Mesothelial cell of epicardium (in vitro differentiated cells): ENCODE data around the gene SESTD1. TPM values are rescaled to one million over a fixed set of nuclear protein-coding genes. Genes with fewer than 3 reads are reported as not detected.

Experiments used
- DNase-seq, 2 experiments: peaks; one replicate each; pipeline ENCODE4 v3.0.0; 2021; ENCODE audit warnings: low spot score in 2 of 2; ENCODE audit not compliant: unreplicated experiment in 2 of 2
- H3K27ac Mint-ChIP-seq: 2 replicates; pipeline ENCODE4 v1.8.0; 2021; ENCODE audit warnings: mixed read lengths
- H3K27me3 Mint-ChIP-seq: 2 replicates; pipeline ENCODE4 v1.8.0; 2021; ENCODE audit warnings: low read depth, mixed read lengths
- H3K36me3 Mint-ChIP-seq: 2 replicates; pipeline ENCODE4 v1.8.0; 2021; ENCODE audit warnings: mixed read lengths
- H3K4me1 Mint-ChIP-seq: 2 replicates; pipeline ENCODE4 v1.8.0; 2021; ENCODE audit warnings: mixed read lengths
- H3K4me3 Mint-ChIP-seq: 2 replicates; pipeline ENCODE4 v1.8.0; 2021; ENCODE audit warnings: mild to moderate bottlenecking, moderate library complexity, mixed read lengths
- H3K9me3 Mint-ChIP-seq: 2 replicates; pipeline ENCODE4 v1.8.0; 2021; ENCODE audit warnings: mixed read lengths
- CTCF ChIP-seq: fragments of 200-600 bp; sonication (generic); IDR thresholded peaks from one replicate; pipeline ENCODE4 v1.5.0; 2021; ENCODE audit warnings: antibody characterized with exemption; ENCODE audit not compliant: unreplicated experiment
- total RNA-seq: library from RNA; stranded (reverse); gene quantifications from 3 replicates; pipeline ENCODE4 v1.2.1, GENCODE V29; 2021

Gene SESTD1
- total RNA-seq, 1 donor from 2014 or later = 56.9 TPM

GRCh38 chr2:179273461-179273962 is 8.9 kb upstream of the SESTD1 start:
- Mint-ChIP-seq H3K4me1 (no peaks in the 10 kb centered on the region), H3K27ac (no peak overlapping the region), H3K4me3 (no peak overlapping the region), H3K9me3 (peaks cover 6% of the 10 kb centered on the region), H3K27me3 (no peaks in the 10 kb centered on the region), H3K36me3 (no peaks in the 10 kb centered on the region)
- no peak for DNase-seq
- TF ChIP-seq CTCF = no peak

- no peak for TF ChIP-seq CTCF
- DNase-seq = no peak
- Mint-ChIP-seq H3K27ac (no peak overlapping the region), H3K4me1 (no peaks in the 10 kb centered on the region), H3K4me3 (no peak overlapping the region), H3K36me3 (no peaks in the 10 kb centered on the region), H3K27me3 (no peaks in the 10 kb centered on the region), H3K9me3 (no peaks in the 10 kb centered on the region)
Observed at GRCh38 chr2:179272406-179273192, 8.0 kb upstream of the SESTD1 start.

- Mint-ChIP-seq H3K27me3 (peaks cover 3% of the 10 kb centered on the region), H3K36me3 (no peaks in the 10 kb centered on the region), H3K27ac (no peak overlapping the region), H3K4me1 (peaks cover 6% of the 10 kb centered on the region), H3K9me3 (no peaks in the 10 kb centered on the region), H3K4me3 (no peak overlapping the region)
- TF ChIP-seq CTCF = no peak
- DNase-seq = no peak
Observed at GRCh38 chr2:179270689-179271088, 6.1 kb upstream of the SESTD1 start.

- Mint-ChIP-seq H3K4me3 (no peak overlapping the region), H3K27me3 (peaks cover 5% of the 10 kb centered on the region), H3K27ac (no peak overlapping the region), H3K36me3 (no peaks in the 10 kb centered on the region), H3K9me3 (no peaks in the 10 kb centered on the region), H3K4me1 (peaks cover 9% of the 10 kb centered on the region)
- TF ChIP-seq CTCF = no peak
- DNase-seq = no peak
Observed at GRCh38 chr2:179268277-179268925, 3.8 kb upstream of the SESTD1 start.

GRCh38 chr2:179266271-179266670 is 1.6 kb upstream of the SESTD1 start:
- H3K36me3 Mint-ChIP-seq = no peaks in the 10 kb centered on the region
- peaks cover 5% of the 10 kb centered on the region for H3K27me3 Mint-ChIP-seq
- no peak for DNase-seq
- no peaks in the 10 kb centered on the region for H3K9me3 Mint-ChIP-seq
- TF ChIP-seq CTCF = no peak
- H3K27ac Mint-ChIP-seq = no peak overlapping the region
- peaks cover 16% of the 10 kb centered on the region for H3K4me1 Mint-ChIP-seq
- peak overlapping the region; percentile 70 for H3K4me3 Mint-ChIP-seq
